GM12878 (cell line): ENCODE data around the gene RNF38. TPM values are rescaled to one million over a fixed set of nuclear protein-coding genes. Genes with fewer than 3 reads are reported as not detected.
A peak's percentile ranks its signal among the peaks of the same experiment; 100 is the strongest.

ENCODE experiments used
- BRCA1 ChIP-seq: IDR thresholded peaks from 2 replicates; pipeline ENCODE4 v1.6.1; 2011; ENCODE audit warnings: low read depth, low read length, improper control_type of control experiment
- CBX3 ChIP-seq: fragments of 200-600 bp; sonication (generic); IDR thresholded peaks from 2 replicates; pipeline ENCODE4 v1.6.1; 2016; ENCODE audit warnings: low read depth, borderline replicate concordance
- CEBPB ChIP-seq, 2 experiments: fragments of 150-350 bp in 1 of 2; IDR thresholded peaks; 2 replicates each; pipeline ENCODE4 v1.6.1; 2012 to 2014; ENCODE audit warnings: low read depth in 2 of 2, low read length in 2 of 2, borderline replicate concordance in 1 of 2, inconsistent platforms in 1 of 2
- CREM ChIP-seq: IDR thresholded peaks from 2 replicates; pipeline ENCODE4 v1.6.1; 2014; ENCODE audit warnings: antibody characterized with exemption, low read depth
- EGR1 ChIP-seq, 2 experiments: IDR thresholded peaks; 1 replicate in 1 of 2; 2 replicates in 1 of 2; pipeline ENCODE4 v1.6.1; 2011 to 2012; ENCODE audit warnings: low read depth in 2 of 2, low read length in 2 of 2, borderline replicate concordance in 1 of 2, mild to moderate bottlenecking in 1 of 2, moderate library complexity in 1 of 2
- ETV6 ChIP-seq, 2 experiments: fragments of 450-650 bp in 1 of 2; IDR thresholded peaks in 1 of 2; conservative IDR thresholded peaks in 1 of 2; 2 replicates each; pipeline ENCODE4 v1.6.1; 2014; ENCODE audit warnings: antibody characterized with exemption in 1 of 2, borderline replicate concordance in 1 of 2, low read depth in 1 of 2, mild to moderate bottlenecking in 1 of 2, moderate library complexity in 1 of 2
- GABPA ChIP-seq: IDR thresholded peaks from 2 replicates; pipeline ENCODE4 v1.6.1; 2014; ENCODE audit warnings: antibody characterized with exemption, low read depth, mild to moderate bottlenecking, inconsistent platforms
- GATAD2B ChIP-seq: fragments of 450-650 bp; conservative IDR thresholded peaks from 2 replicates; pipeline ENCODE4 v1.6.1; 2017; ENCODE audit warnings: low read depth, mild to moderate bottlenecking, moderate library complexity
- HDGF ChIP-seq: fragments of 450-650 bp; IDR thresholded peaks from 2 replicates; pipeline ENCODE4 v1.6.1; 2016; ENCODE audit warnings: antibody characterized with exemption
- IKZF1 ChIP-seq: fragments of 450-650 bp; conservative IDR thresholded peaks from 2 replicates; pipeline ENCODE4 v1.6.1; 2017; ENCODE audit warnings: antibody characterized with exemption, mild to moderate bottlenecking
- IRF4 ChIP-seq: IDR thresholded peaks from 2 replicates; pipeline ENCODE4 v1.6.1; 2011; ENCODE audit warnings: low read depth, low read length
- KAT2A ChIP-seq: conservative IDR thresholded peaks from 2 replicates; pipeline ENCODE4 v1.6.1; 2011; ENCODE audit warnings: low read depth, low read length; ENCODE audit not compliant: control insufficient read depth
- MEF2B ChIP-seq: fragments of 450-650 bp; IDR thresholded peaks from 2 replicates; pipeline ENCODE4 v1.6.1; 2018; ENCODE audit warnings: mild to moderate bottlenecking, moderate library complexity; ENCODE audit not compliant: partially characterized antibody, poor library complexity, severe bottlenecking
- NFYB ChIP-seq: IDR thresholded peaks from 2 replicates; pipeline ENCODE4 v1.6.1; 2011; ENCODE audit warnings: low read depth, mild to moderate bottlenecking, low read length, improper control_type of control experiment, moderate library complexity; ENCODE audit not compliant: insufficient read depth
- NR2C1 ChIP-seq: fragments of 450-650 bp; IDR thresholded peaks from 2 replicates; pipeline ENCODE4 v1.6.1; 2017; ENCODE audit warnings: antibody characterized with exemption, mild to moderate bottlenecking, moderate library complexity
- NR2C2 ChIP-seq: IDR thresholded peaks from 2 replicates; pipeline ENCODE4 v1.6.1; 2011; ENCODE audit warnings: borderline replicate concordance, low read depth; ENCODE audit not compliant: control insufficient read depth, insufficient read length
- NR2F1 ChIP-seq: fragments of 450-650 bp; conservative IDR thresholded peaks from 2 replicates; pipeline ENCODE4 v1.6.1; 2017; ENCODE audit warnings: mild to moderate bottlenecking
- PML ChIP-seq: IDR thresholded peaks from 2 replicates; pipeline ENCODE4 v1.6.1; 2012; ENCODE audit warnings: low read length, inconsistent platforms
- POLR2AphosphoS5 ChIP-seq: IDR thresholded peaks from 2 replicates; pipeline ENCODE4 v1.6.1; 2011; ENCODE audit warnings: mild to moderate bottlenecking, low read length, inconsistent platforms
- SIX5 ChIP-seq: IDR thresholded peaks from 2 replicates; pipeline ENCODE4 v1.6.1; 2011; ENCODE audit warnings: mild to moderate bottlenecking, low read depth, low read length, moderate library complexity; ENCODE audit not compliant: severe bottlenecking
- SMAD1 ChIP-seq: fragments of 450-650 bp; IDR thresholded peaks from 2 replicates; pipeline ENCODE4 v1.6.1; 2018; ENCODE audit warnings: mild to moderate bottlenecking, low read depth; ENCODE audit not compliant: partially characterized antibody
- SMC3 ChIP-seq: IDR thresholded peaks from 2 replicates; pipeline ENCODE4 v1.6.1; 2011; ENCODE audit warnings: low read length, improper control_type of control experiment, borderline replicate concordance
- SP1 ChIP-seq: IDR thresholded peaks from one replicate; pipeline ENCODE4 v1.6.1; 2011; ENCODE audit warnings: low read depth, low read length
- SRF ChIP-seq, 2 experiments: IDR thresholded peaks; 2 replicates each; pipeline ENCODE4 v1.6.1; 2011; ENCODE audit warnings: low read depth in 2 of 2, low read length in 2 of 2, mild to moderate bottlenecking in 1 of 2, moderate library complexity in 1 of 2
- STAT3 ChIP-seq: IDR thresholded peaks from 2 replicates; pipeline ENCODE4 v1.6.1; 2011; ENCODE audit warnings: low read depth, low read length, improper control_type of control experiment
- SUZ12 ChIP-seq: fragments of 200-600 bp; sonication (generic); IDR thresholded peaks from one replicate; pipeline ENCODE4 v1.6.1; 2018; ENCODE audit warnings: antibody characterized with exemption, mild to moderate bottlenecking; ENCODE audit not compliant: unreplicated experiment
- TAF1 ChIP-seq: IDR thresholded peaks from 2 replicates; pipeline ENCODE4 v1.6.1; 2011; ENCODE audit warnings: mild to moderate bottlenecking, low read depth, low read length, borderline replicate concordance
- TBL1XR1 ChIP-seq: IDR thresholded peaks from 2 replicates; pipeline ENCODE4 v1.6.1; 2012; ENCODE audit warnings: low read depth, low read length, improper control_type of control experiment
- YBX1 ChIP-seq: fragments of 450-650 bp; IDR thresholded peaks from 2 replicates; pipeline ENCODE4 v1.6.1; 2016; ENCODE audit warnings: antibody characterized with exemption
- polyA plus RNA-seq, 11 experiments: library from polyadenylated mRNA; depleted of rRNA in 4 of 11; unstranded in 6 of 11; stranded (reverse) in 5 of 11; fragments of >200 nt; fragmentation: Nextera tagmentation in 4 of 11; fragmentation: Illumina TruSeq in 1 of 11; extraction: Ambion mirVana in 4 of 11; extraction: Trizol in 1 of 11; gene quantifications; 1 replicate in 1 of 11; 2 replicates in 10 of 11; pipeline versions ENCODE4 v1.2.1 to v1.2.3, GENCODE V29; 2011 to 2016; ENCODE audit warnings: inconsistent platforms in 2 of 11, missing spikeins in 2 of 11, low read depth in 1 of 11
- total RNA-seq, 4 experiments: library from RNA; depleted of rRNA in 3 of 4; stranded (reverse); fragments of >200 nt in 3 of 4; fragmentation: Illumina TruSeq in 1 of 4; extraction: Trizol in 1 of 4; gene quantifications; 2 replicates each; pipeline versions ENCODE4 v1.2.1 to v1.2.3, GENCODE V29; 2013 to 2021
- TF ChIP-seq, protein P1 (sequence below): fragments of 450-650 bp; IDR thresholded peaks from 2 replicates; pipeline ENCODE4 v1.6.1; 2016; ENCODE audit warnings: mild to moderate bottlenecking
- TF ChIP-seq, protein P2 (sequence below): IDR thresholded peaks from 2 replicates; pipeline ENCODE4 v1.6.1; 2012; ENCODE audit warnings: low read depth, low read length, improper control_type of control experiment
- TF ChIP-seq, protein P3 (sequence below): fragments of 450-650 bp; IDR thresholded peaks from 2 replicates; pipeline ENCODE4 v1.6.1; 2016; ENCODE audit warnings: mild to moderate bottlenecking

Gene RNF38
- total and polyA plus RNA-seq, 10 of the 15 experiments (the other 5 are each of a cell fraction or from before 2014, with no cell fraction given): 5.1 to 34.7 (median 12.7) TPM

DNA sequence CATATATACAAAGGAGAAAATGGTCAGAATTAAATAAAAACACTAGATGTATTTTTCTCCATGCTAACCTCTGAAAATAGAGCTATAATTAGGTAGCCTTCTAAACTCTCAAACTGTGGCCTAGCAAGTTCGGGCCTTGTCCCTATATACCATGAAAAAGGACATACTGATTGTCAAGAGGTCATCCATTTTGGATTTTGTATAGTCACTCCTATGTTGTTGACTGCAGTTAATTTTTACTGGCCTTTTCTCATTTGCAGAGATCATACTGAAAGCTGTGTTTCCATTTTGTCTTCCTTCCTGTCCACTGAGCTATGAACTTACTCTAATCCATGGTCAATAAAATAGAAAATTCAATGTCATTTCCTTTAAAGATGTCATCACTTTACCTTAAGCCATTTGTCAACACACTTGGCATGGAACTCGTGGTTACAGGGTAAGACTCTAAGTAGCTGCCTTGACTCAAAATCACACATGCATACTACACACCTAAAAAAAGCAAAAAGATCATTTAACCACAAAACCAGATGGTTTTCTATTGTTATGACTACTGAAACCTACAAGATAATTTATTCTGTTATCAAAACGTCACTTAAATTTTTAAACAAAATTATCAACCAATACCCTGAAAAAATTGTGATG, 58.0 kb downstream of the RNF38 start (continued):
- TF ChIP-seq, protein P1, sequence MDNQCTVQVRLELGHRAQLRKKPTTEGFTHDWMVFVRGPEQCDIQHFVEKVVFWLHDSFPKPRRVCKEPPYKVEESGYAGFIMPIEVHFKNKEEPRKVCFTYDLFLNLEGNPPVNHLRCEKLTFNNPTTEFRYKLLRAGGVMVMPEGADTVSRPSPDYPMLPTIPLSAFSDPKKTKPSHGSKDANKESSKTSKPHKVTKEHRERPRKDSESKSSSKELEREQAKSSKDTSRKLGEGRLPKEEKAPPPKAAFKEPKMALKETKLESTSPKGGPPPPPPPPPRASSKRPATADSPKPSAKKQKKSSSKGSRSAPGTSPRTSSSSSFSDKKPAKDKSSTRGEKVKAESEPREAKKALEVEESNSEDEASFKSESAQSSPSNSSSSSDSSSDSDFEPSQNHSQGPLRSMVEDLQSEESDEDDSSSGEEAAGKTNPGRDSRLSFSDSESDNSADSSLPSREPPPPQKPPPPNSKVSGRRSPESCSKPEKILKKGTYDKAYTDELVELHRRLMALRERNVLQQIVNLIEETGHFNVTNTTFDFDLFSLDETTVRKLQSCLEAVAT: no peak
- TF ChIP-seq SRF (IDR thresholded peaks at IDR 0.05; ENCODE audit: low read depth in 2 of 2, low read length in 2 of 2) (no peak), SMAD1 (no peak), BRCA1 (no peak), NR2F1 (no peak), ETV6 (conservative IDR thresholded peaks at IDR 0.05 in 1 of 2, IDR thresholded peaks at IDR 0.05 in 1 of 2; ENCODE audit: borderline replicate concordance in 1 of 2, low read depth in 1 of 2) (no peak), PML (no peak), SIX5 (no peak), CREM (peak; percentile 40; the same call in 1 of the 2 replicates), POLR2AphosphoS5 (no peak), NR2C1 (no peak), GATAD2B (no peak), CBX3 (no peak), STAT3 (no peak), NFYB (no peak), EGR1 (IDR thresholded peaks at IDR 0.05; ENCODE audit: borderline replicate concordance in 1 of 2, low read depth in 2 of 2, low read length in 2 of 2) (no peak), SP1 (no peak), TAF1 (no peak), TBL1XR1 (no peak), NR2C2 (no peak), IRF4 (no peak), HDGF (no peak), CEBPB (IDR thresholded peaks at IDR 0.05; ENCODE audit: borderline replicate concordance in 1 of 2, low read depth in 2 of 2, low read length in 2 of 2) (no peak), SMC3 (no peak), KAT2A (no peak), IKZF1 (no peak), GABPA (peak; percentile 36; the same call in 1 of the 2 replicates), YBX1 (no peak), SUZ12 (no peak), MEF2B (no peak)
- TF ChIP-seq, protein P2, sequence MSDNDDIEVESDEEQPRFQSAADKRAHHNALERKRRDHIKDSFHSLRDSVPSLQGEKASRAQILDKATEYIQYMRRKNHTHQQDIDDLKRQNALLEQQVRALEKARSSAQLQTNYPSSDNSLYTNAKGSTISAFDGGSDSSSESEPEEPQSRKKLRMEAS: no peak
- TF ChIP-seq, protein P3, sequence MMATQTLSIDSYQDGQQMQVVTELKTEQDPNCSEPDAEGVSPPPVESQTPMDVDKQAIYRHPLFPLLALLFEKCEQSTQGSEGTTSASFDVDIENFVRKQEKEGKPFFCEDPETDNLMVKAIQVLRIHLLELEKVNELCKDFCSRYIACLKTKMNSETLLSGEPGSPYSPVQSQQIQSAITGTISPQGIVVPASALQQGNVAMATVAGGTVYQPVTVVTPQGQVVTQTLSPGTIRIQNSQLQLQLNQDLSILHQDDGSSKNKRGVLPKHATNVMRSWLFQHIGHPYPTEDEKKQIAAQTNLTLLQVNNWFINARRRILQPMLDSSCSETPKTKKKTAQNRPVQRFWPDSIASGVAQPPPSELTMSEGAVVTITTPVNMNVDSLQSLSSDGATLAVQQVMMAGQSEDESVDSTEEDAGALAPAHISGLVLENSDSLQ: peak; percentile 60
